Measurements from ENCODE around the gene SNTG2.

DNA sequence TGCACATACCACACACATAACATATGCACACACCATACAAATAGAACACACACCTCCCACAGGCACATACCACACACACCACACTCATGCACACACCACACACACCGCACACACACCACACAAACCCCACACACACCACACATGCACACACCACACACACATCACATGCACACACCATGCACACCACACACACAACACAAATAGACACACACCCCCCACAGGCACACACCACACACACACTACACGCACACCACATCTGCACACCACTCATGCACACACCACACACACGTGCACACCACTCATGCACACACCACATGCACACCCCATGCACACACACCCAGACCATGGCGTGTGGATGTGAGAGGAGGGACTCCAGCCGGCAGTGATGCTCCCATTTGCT, 300.9 kb downstream of the SNTG2 start:
- TF ChIP-seq POLR2AphosphoS5 (IDR thresholded peaks at IDR 0.05) = no peak
- TF ChIP-seq, protein P1, sequence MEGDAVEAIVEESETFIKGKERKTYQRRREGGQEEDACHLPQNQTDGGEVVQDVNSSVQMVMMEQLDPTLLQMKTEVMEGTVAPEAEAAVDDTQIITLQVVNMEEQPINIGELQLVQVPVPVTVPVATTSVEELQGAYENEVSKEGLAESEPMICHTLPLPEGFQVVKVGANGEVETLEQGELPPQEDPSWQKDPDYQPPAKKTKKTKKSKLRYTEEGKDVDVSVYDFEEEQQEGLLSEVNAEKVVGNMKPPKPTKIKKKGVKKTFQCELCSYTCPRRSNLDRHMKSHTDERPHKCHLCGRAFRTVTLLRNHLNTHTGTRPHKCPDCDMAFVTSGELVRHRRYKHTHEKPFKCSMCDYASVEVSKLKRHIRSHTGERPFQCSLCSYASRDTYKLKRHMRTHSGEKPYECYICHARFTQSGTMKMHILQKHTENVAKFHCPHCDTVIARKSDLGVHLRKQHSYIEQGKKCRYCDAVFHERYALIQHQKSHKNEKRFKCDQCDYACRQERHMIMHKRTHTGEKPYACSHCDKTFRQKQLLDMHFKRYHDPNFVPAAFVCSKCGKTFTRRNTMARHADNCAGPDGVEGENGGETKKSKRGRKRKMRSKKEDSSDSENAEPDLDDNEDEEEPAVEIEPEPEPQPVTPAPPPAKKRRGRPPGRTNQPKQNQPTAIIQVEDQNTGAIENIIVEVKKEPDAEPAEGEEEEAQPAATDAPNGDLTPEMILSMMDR (IDR thresholded peaks at IDR 0.05) = no peak
- no peak for TF ChIP-seq POLR2A (IDR thresholded peaks at IDR 0.05; ENCODE audit: low read depth)
- TF ChIP-seq EP300 (IDR thresholded peaks at IDR 0.05) = no peak

All from esophagus muscularis mucosa (tissue), 4 donors.